Body of pancreas (tissue), 4 donors: ENCODE results near the gene PTPN9. TPM values are rescaled to one million over a fixed set of nuclear protein-coding genes. Genes with fewer than 3 reads are reported as not detected.
"Not testable (repeated sequence)": the region's sequence is repeated elsewhere in the genome, so short reads cannot be mapped to it uniquely, and the experiment has no call there.

ENCODE experiments used
- ATAC-seq: fragments of 150-250 bp; one replicate; pipeline ENCODE4 v1.9.1; 2016
- DNase-seq, 4 donors: peaks; one replicate each; pipeline ENCODE4 v3.0.0-alpha.2; 2019
- H3K27ac ChIP-seq, 4 donors: fragments of 200-600 bp; sonication (generic); 1 replicate in 3 of 4; 2 replicates in 1 of 4; pipeline versions ENCODE4 v1.5.1 to v1.6.1; 2016 to 2019; ENCODE audit warnings: mild to moderate bottlenecking in 1 of 4, mixed read lengths in 1 of 4, moderate library complexity in 1 of 4
- H3K27me3 ChIP-seq, 2 donors: fragments of 200-600 bp; sonication (generic); one replicate each; pipeline ENCODE4 v1.6.0; 2016; ENCODE audit warnings: mild to moderate bottlenecking in 1 of 2
- H3K36me3 ChIP-seq, 2 donors: fragments of 200-600 bp; sonication (generic); replicated peaks in 1 of 2; 2 replicates each; pipeline ENCODE4 v1.5.1; 2016; ENCODE audit warnings: low read depth in 2 of 2; ENCODE audit not compliant: insufficient read depth in 1 of 2
- H3K4me1 ChIP-seq: fragments of 200-600 bp; sonication (generic); one replicate; pipeline ENCODE4 v1.6.0; 2016
- H3K4me3 ChIP-seq, 2 donors: fragments of 200-600 bp; sonication (generic); 1 replicate in 1 of 2; 2 replicates in 1 of 2; pipeline ENCODE4 v1.5.1; 2016 to 2019
- H3K9me3 ChIP-seq, 3 donors: fragments of 200-600 bp; sonication (generic); 1 replicate in 2 of 3; 2 replicates in 1 of 3; pipeline ENCODE4 v1.5.1; 2016
- CTCF ChIP-seq, 7 experiments: fragments of 450-650 bp in 4 of 7; fragments of 200-600 bp in 3 of 7; sonication (generic) in 3 of 7; IDR thresholded peaks; one replicate each; pipeline ENCODE4 v1.5.1; 2016 to 2019; ENCODE audit warnings: antibody characterized with exemption in 7 of 7
- POLR2A ChIP-seq, 3 donors: fragments of 450-650 bp; IDR thresholded peaks; one replicate each; pipeline ENCODE4 v1.6.1; 2016; ENCODE audit warnings: antibody characterized with exemption in 3 of 3, mild to moderate bottlenecking in 2 of 3
- WGBS, 2 donors: methylation state at CpG; one replicate each; pipeline ENCODE4 v1.1.5; 2017; 5-methylcytosine and 5-hydroxymethylcytosine counted together
- intact Hi-C: fragments of 100-400 bp; cut with DNase I; formaldehyde crosslinking; loops from one replicate; pipeline ENCODE4 v1.15.1; 2023
- total RNA-seq, 2 donors: library from RNA; depleted of rRNA; stranded (reverse); fragments of >200 nt; gene quantifications; one replicate each; pipeline ENCODE4 v1.1.0, GENCODE V29; 2016

PTPN9 gene
- total RNA-seq, 2 donors from 2014 or later, result 7.3 to 9.9 TPM

GRCh38 chr15:75554717-75555116, 24.4 kb downstream of the PTPN9 start:
- intact Hi-C loops, result no loop called here
- Histone ChIP-seq H3K9me3 (no peaks in the 10 kb centered on the region), H3K4me3 (no peak overlapping the region), H3K36me3 (no peaks in the 10 kb centered on the region), H3K4me1 (no peaks in the 10 kb centered on the region), H3K27ac (no peak overlapping the region), H3K27me3 (no peaks in the 10 kb centered on the region)
- no peak for DNase-seq
- no peak for TF ChIP-seq POLR2A (IDR thresholded peaks at IDR 0.05)
- TF ChIP-seq CTCF (IDR thresholded peaks at IDR 0.05), result no peak
- no peak for ATAC-seq

GRCh38 chr15:75553659-75554058, 25.5 kb downstream of the PTPN9 start:
- Histone ChIP-seq H3K27me3 (no peaks in the 10 kb centered on the region), H3K4me1 (no peaks in the 10 kb centered on the region), H3K27ac (no peak overlapping the region), H3K9me3 (no peaks in the 10 kb centered on the region), H3K36me3 (no peaks in the 10 kb centered on the region), H3K4me3 (no peak overlapping the region)
- DNase-seq (no peak), ATAC-seq (no peak)
- no peak for TF ChIP-seq POLR2A (IDR thresholded peaks at IDR 0.05)
- no peak for TF ChIP-seq CTCF (IDR thresholded peaks at IDR 0.05)
- intact Hi-C loops, result no loop called here

- Histone ChIP-seq H3K36me3 (no peaks in the 10 kb centered on the region), H3K27me3 (no peaks in the 10 kb centered on the region), H3K4me3 (no peak overlapping the region), H3K27ac (no peak overlapping the region), H3K4me1 (no peaks in the 10 kb centered on the region), H3K9me3 (no peaks in the 10 kb centered on the region)
- DNase-seq (peak in 1 of 4 donors; percentile 11), ATAC-seq (no peak)
- intact Hi-C loops, result no loop called here
- no peak for TF ChIP-seq CTCF (IDR thresholded peaks at IDR 0.05)
- TF ChIP-seq POLR2A (IDR thresholded peaks at IDR 0.05), result no peak
- WGBS, 2 donors, result 83 to 100% methylated on average over 4 of the region's 4 CpGs
Observed at GRCh38 chr15:75551091-75551490, 28.0 kb downstream of the PTPN9 start.

- Histone ChIP-seq H3K27me3 (no peaks in the 10 kb centered on the region), H3K4me3 (no peak overlapping the region), H3K9me3 (no peaks in the 10 kb centered on the region), H3K36me3 (no peaks in the 10 kb centered on the region), H3K4me1 (no peaks in the 10 kb centered on the region), H3K27ac (no peak overlapping the region)
- 44 to 88% methylated on average over 1 of the region's 1 CpG for WGBS, 2 donors
- DNase-seq, result no peak
- no peak for ATAC-seq
- intact Hi-C loops, result no loop called here
- TF ChIP-seq CTCF (IDR thresholded peaks at IDR 0.05), result no peak
- no peak for TF ChIP-seq POLR2A (IDR thresholded peaks at IDR 0.05)
Observed at GRCh38 chr15:75545064-75545463, 34.1 kb downstream of the PTPN9 start.

GRCh38 chr15:75544359-75544758, 34.8 kb downstream of the PTPN9 start:
- no peak for TF ChIP-seq POLR2A (IDR thresholded peaks at IDR 0.05)
- no peak for TF ChIP-seq CTCF (IDR thresholded peaks at IDR 0.05)
- Histone ChIP-seq H3K9me3 (no peaks in the 10 kb centered on the region), H3K4me3 (no peak overlapping the region), H3K4me1 (no peaks in the 10 kb centered on the region), H3K36me3 (no peaks in the 10 kb centered on the region), H3K27ac (no peak overlapping the region), H3K27me3 (no peaks in the 10 kb centered on the region)
- no peak for ATAC-seq
- WGBS, 2 donors, result 79 to 82% methylated on average over 2 of the region's 2 CpGs
- DNase-seq, result no peak
- intact Hi-C loops, result no loop called here

- H3K36me3 ChIP-seq, DNase-seq, H3K9me3 ChIP-seq, H3K27me3 ChIP-seq, intact Hi-C loops, H3K4me3 ChIP-seq, ATAC-seq, H3K4me1 ChIP-seq: not testable (repeated sequence)
- H3K27ac ChIP-seq, result peak overlapping the region in 1 of 4 donors; percentile 14
- 50 to 79% methylated on average over 4 to 5 of the region's 6 CpGs for WGBS, 2 donors
Observed at GRCh38 chr15:75542949-75543545, 36.1 kb downstream of the PTPN9 start.
